HS-27A (cell line): Measurements from ENCODE around the gene MELTF.

ENCODE experiments used
- DNase-seq: peaks from one replicate; pipeline ENCODE4 v3.0.0-alpha.2; 2012; ENCODE audit warnings: low read depth, missing footprints

The MELTF gene

GRCh38 chr3:196994056-196994455 lies 35.6 kb downstream of the MELTF start:
- DNase-seq = no peak

DNA sequence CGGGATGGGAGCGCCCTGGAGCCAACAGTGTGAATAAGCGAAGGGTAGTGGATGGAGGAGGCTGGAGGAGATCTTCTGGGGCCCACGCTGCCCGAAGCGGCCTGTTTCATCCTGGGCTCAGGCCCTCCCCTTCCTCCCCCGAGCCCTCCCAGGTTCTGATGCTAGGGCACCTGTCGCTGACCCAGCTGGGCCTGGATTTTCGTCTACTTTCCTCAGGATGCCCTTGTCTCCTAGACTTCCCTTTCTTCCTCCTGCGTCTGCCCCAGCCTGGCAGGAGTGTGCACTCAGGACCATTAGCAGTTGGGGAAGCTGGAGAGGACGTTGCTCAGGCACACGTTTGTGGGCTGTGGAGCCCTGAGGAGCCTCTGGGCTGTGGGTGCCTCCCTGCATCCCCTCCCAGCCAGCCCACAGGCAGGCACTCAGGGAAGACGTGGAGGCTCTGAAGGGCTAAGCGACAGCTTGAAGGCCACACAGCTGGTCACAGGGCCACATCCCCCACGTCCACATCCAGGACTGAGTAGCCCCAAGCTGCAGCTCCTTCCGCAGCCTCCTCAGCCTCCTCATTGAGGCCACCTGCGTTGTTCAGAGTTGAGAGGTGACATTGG lies 37.1 kb downstream of the MELTF start:
- no peak for DNase-seq

DNA sequence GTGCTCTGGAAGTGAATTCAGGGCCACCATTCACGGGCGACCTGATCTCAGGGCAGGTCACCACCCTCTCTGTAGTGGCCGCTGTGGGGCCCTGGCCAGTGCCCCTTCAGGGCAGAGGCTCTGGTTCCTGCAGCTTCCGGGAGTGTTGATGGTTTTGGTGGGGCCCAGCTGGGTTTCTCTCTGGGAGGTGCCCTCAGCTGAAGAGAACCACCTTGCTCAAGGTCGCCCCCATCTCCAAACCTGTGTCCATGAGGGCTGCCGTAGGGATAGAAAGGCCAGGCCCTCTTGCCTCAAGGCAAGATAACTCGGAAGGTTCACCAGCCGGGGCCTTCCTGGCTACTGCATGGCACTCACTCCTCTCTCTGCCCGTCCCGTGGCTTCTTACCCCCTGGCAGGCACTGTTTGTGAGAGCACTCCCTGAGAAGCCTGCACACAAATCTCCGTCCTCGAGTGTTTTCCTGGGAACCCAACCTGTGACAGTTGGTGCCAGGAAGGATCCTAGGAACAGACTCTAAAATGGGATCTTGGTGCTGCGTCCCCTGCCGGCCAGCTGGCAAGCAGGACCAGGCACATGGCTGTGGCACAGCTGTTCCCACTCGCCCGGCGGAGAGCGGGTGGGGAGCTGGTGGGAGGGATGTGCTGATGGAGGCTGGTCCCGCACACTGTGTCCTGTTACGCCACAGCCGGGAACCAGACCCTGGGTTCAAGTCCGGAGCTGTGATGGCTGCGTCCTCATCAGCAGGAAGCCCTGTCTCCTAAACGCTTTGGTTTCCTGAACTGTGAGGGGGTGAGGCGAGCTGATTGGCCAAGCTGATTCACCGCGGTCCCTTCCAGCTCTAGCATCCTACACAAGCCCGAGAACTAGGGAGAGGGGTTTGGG lies 37.8 kb downstream of the MELTF start:
- no peak for DNase-seq

GRCh38 chr3:196990601-196991007 lies 39.0 kb downstream of the MELTF start:
- no peak for DNase-seq

GRCh38 chr3:196989721-196990262 lies 39.8 kb downstream of the MELTF start:
- no peak for DNase-seq

DNA sequence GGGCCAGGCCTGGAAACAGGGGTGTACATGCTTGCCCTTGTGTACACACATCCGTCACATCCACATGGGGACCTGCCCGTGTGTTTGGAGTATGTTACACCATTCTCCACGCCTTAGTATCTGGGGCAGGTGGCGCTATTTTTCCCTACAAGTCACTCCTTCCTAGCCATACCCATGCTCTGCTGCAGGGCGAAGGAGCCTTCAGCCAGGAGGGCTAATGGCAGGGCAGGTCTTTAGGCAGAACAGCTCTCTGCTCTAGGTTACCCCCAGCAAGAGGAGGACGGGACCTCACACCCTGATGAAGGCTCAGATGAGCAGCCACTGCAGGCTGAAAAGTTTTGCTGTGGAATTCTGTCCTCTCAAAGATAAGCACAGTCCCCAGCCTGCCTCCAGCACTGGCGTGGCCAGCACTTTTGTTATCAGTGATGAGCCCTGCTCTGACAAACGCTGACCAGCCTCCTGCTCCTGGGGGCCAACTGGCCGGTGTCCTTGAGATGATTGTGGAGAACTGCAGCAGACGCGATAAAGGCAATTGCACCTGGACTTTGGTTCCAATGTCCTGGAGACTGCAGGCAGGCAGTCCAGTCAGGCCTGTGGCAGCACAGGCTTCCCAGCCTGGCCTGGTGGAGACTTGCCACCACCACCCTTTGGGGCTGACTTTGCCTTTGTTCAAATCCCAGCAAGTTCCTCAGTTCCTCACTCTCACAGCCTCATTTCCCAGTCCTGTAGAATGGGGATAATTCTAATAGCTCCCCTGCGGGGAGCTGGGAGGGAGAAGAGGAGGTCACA lies 41.2 kb downstream of the MELTF start:
- DNase-seq = no peak

- DNase-seq = no peak
These were observed 42.6 kb downstream of the MELTF start for GRCh38 chr3:196987022-196987421.

GRCh38 chr3:196985954-196986885 lies 43.4 kb downstream of the MELTF start:
- DNase-seq = no peak

- DNase-seq = no peak
These were observed 44.3 kb downstream of the MELTF start for GRCh38 chr3:196985298-196985697.

DNA sequence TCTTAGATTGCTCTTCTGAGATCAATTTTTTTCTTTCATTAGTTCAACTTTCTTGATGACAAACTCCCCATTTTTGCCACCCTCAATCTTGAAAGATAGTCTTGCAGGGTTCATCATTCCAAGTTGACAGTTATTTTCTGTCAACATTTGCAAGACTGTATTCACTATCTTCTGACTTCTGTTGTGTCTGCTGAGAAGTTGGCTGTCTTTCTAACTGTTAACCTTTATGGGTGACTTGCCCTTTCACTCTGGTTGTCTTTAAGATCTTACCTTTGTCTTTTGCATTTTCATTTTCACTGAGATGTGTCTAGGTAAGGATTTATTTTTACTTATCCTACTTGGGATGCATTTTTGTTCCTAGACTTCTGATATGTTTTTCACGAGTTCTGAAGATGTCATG lies 46.4 kb downstream of the MELTF start:
- no peak for DNase-seq

DNA sequence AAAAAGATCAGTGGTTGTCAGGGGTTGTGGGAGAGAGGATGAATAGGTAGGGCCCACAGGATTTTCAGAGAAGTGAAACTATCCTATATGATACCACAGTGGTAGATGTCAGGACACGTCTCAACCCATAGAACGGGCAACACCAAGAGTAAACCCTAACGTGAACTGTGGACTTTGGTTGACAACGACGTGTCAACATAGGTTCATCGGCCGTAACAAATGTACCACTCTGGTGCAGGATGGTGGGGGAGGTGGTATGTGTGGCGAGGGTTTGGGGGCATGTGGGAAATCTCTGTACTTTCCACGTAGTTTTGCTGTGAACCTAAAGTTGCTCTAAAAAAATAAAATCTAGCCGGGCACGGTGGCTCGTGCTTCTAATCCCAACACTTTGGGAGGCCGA lies 48.0 kb downstream of the MELTF start:
- DNase-seq = no peak

DNA sequence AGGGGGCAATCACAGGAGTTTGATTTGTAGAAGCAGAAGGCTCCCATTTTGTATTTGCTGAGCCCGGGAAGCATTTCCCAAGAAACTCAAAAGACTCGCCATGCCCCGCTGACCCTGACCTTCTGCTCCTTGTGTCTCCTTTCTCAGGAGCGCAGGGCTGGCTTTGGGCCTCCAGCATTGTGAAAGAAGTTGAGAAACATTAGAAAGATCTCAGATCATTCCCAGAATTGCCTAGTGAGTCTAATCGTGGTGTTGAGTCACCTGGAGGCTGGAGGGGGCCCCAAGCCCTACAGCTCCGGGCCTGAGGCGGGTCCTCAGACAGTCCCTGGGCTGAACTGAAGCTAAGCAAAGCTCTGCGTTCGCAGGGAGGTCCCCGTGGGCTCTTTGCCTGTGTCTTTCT lies 50.1 kb downstream of the MELTF start:
- no peak for DNase-seq

DNA sequence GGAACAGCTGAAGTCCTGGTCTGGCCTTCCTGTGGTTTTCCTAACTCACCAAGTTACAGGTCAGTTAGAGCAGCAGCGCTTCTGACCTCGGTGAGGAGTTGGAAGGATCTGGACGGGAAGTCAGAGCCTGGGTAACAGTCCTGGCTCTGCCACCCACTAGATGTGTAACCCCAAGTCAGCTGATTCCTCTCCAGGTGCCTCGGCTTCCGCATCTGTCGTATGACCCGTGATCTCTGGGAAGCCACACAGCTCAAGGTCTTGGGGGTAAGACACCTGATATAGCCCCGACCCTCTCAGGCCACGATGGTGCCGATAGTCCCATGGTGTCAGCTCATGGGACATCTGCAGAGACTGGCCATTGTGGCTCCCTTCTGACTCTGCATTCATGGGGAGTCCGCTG lies 52.7 kb downstream of the MELTF start:
- no peak for DNase-seq

DNA sequence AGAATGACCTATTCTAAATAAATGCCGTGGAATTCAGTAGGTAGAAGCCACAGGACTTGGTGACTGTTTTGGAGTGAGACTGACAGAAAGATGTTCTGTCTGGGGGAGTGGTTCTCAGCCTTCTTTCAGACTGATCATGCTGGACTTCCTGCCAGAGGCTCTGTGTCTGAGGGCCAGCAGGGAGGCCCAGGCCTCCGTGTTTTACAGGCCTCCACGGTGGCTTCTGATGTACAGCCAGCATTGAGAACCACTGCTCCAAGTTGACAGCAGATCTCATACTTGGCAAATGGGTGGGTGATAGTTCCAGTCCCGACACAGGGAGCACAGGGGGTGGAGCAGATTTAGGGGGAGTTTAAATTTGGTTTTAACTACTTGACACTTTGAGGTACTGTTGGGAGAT lies 54.3 kb downstream of the MELTF start:
- no peak for DNase-seq

DNA sequence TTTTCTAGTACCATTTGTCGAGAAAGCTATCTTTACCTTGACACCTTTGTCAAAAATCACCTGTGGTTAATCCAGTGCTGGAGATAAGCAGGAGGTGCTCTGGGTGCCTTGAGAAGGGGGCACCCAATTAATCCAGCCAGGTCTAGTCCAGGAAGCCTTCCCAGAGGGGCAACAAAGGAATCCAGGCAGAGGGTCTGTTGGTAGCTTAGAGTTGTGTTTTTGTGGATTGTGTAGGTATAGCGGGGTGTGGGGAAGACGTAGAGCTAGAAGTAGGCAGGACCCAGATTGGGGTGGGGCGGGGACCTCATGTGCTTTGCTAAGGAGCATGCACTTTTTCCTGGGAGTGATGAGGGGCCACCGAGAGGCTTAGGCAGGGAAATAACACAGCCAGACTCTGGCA lies 55.0 kb downstream of the MELTF start:
- DNase-seq = no peak

- DNase-seq = no peak
These were observed 58.4 kb downstream of the MELTF start for GRCh38 chr3:196971094-196971698.

- DNase-seq = no peak
These were observed 59.0 kb downstream of the MELTF start for GRCh38 chr3:196970547-196971093.

- DNase-seq = no peak
These were observed 59.7 kb downstream of the MELTF start for GRCh38 chr3:196969660-196970546.

DNA sequence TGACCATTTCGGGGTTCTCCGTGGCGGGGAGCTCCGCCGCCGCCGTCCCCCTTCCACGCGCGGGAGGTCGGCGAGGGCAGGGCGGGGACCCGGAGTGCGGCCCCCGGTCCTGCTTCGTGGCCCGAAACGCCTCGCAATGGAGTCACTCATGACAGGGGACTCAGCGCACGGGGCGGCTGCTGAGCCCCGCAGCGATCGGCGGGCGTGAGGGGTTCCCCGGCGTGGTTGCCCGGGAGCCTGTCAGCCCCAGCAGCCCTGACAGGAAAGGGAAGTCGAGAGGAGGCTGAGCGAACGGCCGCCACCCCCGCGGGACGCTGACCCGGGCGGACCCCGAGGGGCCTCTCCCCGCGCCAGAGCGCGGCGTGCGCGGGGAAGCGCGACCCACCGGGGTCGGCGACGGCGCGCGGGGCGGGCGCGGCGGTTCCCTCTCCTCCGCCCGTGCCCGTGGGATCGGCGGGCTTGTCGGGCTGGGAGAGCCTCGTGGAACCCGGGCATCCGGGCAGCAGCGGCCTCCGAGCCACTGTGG lies 60.4 kb downstream of the MELTF start:
- DNase-seq = no peak
